Left lung (tissue), 10 donors: ENCODE results near the gene RHNO1. TPM values are rescaled to one million over a fixed set of nuclear protein-coding genes. Genes with fewer than 3 reads are reported as not detected.
"Not testable (repeated sequence)": the region's sequence is repeated elsewhere in the genome, so short reads cannot be mapped to it uniquely, and the experiment has no call there.

Source experiments
- ATAC-seq: fragments of 200-7000 bp; cut with Tn5 transposase; one replicate; pipeline ENCODE4 v1.9.1; 2020; ENCODE audit warnings: moderate library complexity
- DNase-seq, 4 donors: peaks; one replicate each; pipeline ENCODE4 v3.0.0-alpha.2; 2013 to 2020
- H3K27ac ChIP-seq, 2 donors: fragments of 200-600 bp; sonication (generic) in 1 of 2; one replicate each; pipeline versions ENCODE4 v1.5.0 to v1.8.0; 2020 to 2021
- H3K27me3 ChIP-seq, 2 donors: fragments of 200-600 bp; sonication (generic) in 1 of 2; one replicate each; pipeline versions ENCODE4 v1.5.0 to v1.8.0; 2020 to 2021
- H3K36me3 ChIP-seq, 2 donors: fragments of 200-600 bp; sonication (generic) in 1 of 2; one replicate each; pipeline versions ENCODE4 v1.5.0 to v1.8.0; 2020 to 2021
- H3K4me1 ChIP-seq, 2 donors: fragments of 200-600 bp; one replicate each; pipeline ENCODE4 v1.8.0; 2021
- H3K4me3 ChIP-seq, 2 donors: fragments of 200-600 bp; sonication (generic) in 1 of 2; one replicate each; pipeline versions ENCODE4 v1.5.0 to v1.8.0; 2020 to 2021; ENCODE audit warnings: mild to moderate bottlenecking in 1 of 2
- H3K9me3 ChIP-seq, 2 donors: fragments of 200-600 bp; sonication (generic) in 1 of 2; one replicate each; pipeline versions ENCODE4 v1.5.0 to v1.8.0; 2020 to 2021
- CTCF ChIP-seq, 2 donors: fragments of 200-600 bp; sonication (generic) in 1 of 2; IDR thresholded peaks; one replicate each; pipeline versions ENCODE4 v1.5.0 to v1.8.0; 2021; ENCODE audit warnings: antibody characterized with exemption in 2 of 2
- intact Hi-C, 2 donors: fragments of 100-400 bp; cut with DNase I; formaldehyde crosslinking; loops; one replicate each; pipeline versions ENCODE4 v1.11.2 to v1.14.2; 2022
- polyA plus RNA-seq, 6 donors: library from polyadenylated mRNA; unstranded; fragments of 120-200 nt; gene quantifications; one replicate each; pipeline ENCODE4 v1.2.1, GENCODE V29; 2013; ENCODE audit not compliant: insufficient read length in 6 of 6
- total RNA-seq, 2 donors: library from RNA; stranded (reverse); fragmentation: NEBNext Ultra II Directional; extraction: Animal tissue kit (Norgen Biotek cat#: 25700); gene quantifications; one replicate each; pipeline ENCODE4 v1.2.1, GENCODE V29; 2021
- donor health status: DM: no; HTN: yes; CAD: no.
- donor health status: DM: no; HTN: no; CAD: no.

The RHNO1 gene
- total and polyA plus RNA-seq, 8 donors = 11.7 to 44.4 (median 33.8) TPM

- TF ChIP-seq CTCF (IDR thresholded peaks at IDR 0.05) = no peak
- DNase-seq (no peak), ATAC-seq (no peak)
- no peak overlapping the region for H3K27ac ChIP-seq
- no peaks in the 10 kb centered on the region for H3K4me1 ChIP-seq
- intact Hi-C loops = no loop called here
- H3K36me3 ChIP-seq = peaks cover 0 to 20% of the 10 kb centered on the region in 2 donors
- H3K9me3 ChIP-seq = no peaks in the 10 kb centered on the region
- H3K4me3 ChIP-seq = no peak overlapping the region
- H3K27me3 ChIP-seq = no peaks in the 10 kb centered on the region
Measured at GRCh38 chr12:2857576-2857975, 19.4 kb upstream of the RHNO1 start.

GRCh38 chr12:2858334-2858733 lies 18.7 kb upstream of the RHNO1 start:
- H3K9me3 ChIP-seq = no peaks in the 10 kb centered on the region
- ATAC-seq (no peak), DNase-seq (no peak)
- no peak for TF ChIP-seq CTCF (IDR thresholded peaks at IDR 0.05)
- no peaks in the 10 kb centered on the region for H3K27me3 ChIP-seq
- H3K36me3 ChIP-seq = peaks cover 0 to 23% of the 10 kb centered on the region in 2 donors
- H3K27ac ChIP-seq = no peak overlapping the region
- H3K4me3 ChIP-seq = no peak overlapping the region
- no peaks in the 10 kb centered on the region for H3K4me1 ChIP-seq
- intact Hi-C loops = no loop called here

GRCh38 chr12:2858944-2859421 lies 18.0 kb upstream of the RHNO1 start:
- no peaks in the 10 kb centered on the region for H3K27me3 ChIP-seq
- intact Hi-C loops = no loop called here
- no peak overlapping the region for H3K27ac ChIP-seq
- H3K36me3 ChIP-seq = peaks cover 0 to 29% of the 10 kb centered on the region in 2 donors
- H3K4me1 ChIP-seq = no peaks in the 10 kb centered on the region
- no peak for ATAC-seq
- no peak for TF ChIP-seq CTCF (IDR thresholded peaks at IDR 0.05)
- no peak overlapping the region for H3K4me3 ChIP-seq
- H3K9me3 ChIP-seq = no peaks in the 10 kb centered on the region
- no peak for DNase-seq

- intact Hi-C loops = no loop called here
- TF ChIP-seq CTCF (IDR thresholded peaks at IDR 0.05) = no peak
- Histone ChIP-seq H3K9me3 (no peaks in the 10 kb centered on the region), H3K27me3 (no peaks in the 10 kb centered on the region), H3K4me3 (no peak overlapping the region), H3K4me1 (no peaks in the 10 kb centered on the region), H3K36me3 (peaks cover 0 to 39% of the 10 kb centered on the region in 2 donors), H3K27ac (no peak overlapping the region)
- ATAC-seq (no peak), DNase-seq (no peak)
Measured at GRCh38 chr12:2860170-2860569, 16.9 kb upstream of the RHNO1 start.

GRCh38 chr12:2862876-2863275 lies 14.1 kb upstream of the RHNO1 start:
- H3K4me1 ChIP-seq = no peaks in the 10 kb centered on the region
- H3K4me3 ChIP-seq = no peak overlapping the region
- no peak overlapping the region for H3K27ac ChIP-seq
- no peaks in the 10 kb centered on the region for H3K9me3 ChIP-seq
- ATAC-seq (no peak), DNase-seq (no peak)
- intact Hi-C loops = no loop called here
- H3K36me3 ChIP-seq = peaks cover 0 to 49% of the 10 kb centered on the region in 2 donors
- no peaks in the 10 kb centered on the region for H3K27me3 ChIP-seq
- no peak for TF ChIP-seq CTCF (IDR thresholded peaks at IDR 0.05)

- DNase-seq, H3K27ac ChIP-seq, ATAC-seq, H3K27me3 ChIP-seq, intact Hi-C loops, H3K4me1 ChIP-seq, H3K4me3 ChIP-seq, H3K9me3 ChIP-seq: not testable (repeated sequence)
- peaks cover 0 to 44% of the 10 kb centered on the region in 2 donors for H3K36me3 ChIP-seq
Measured at GRCh38 chr12:2863402-2863801, 13.6 kb upstream of the RHNO1 start.
